Renal cortical epithelial cell (primary cell): ENCODE measurements around the gene VN1R5. TPM values are rescaled to one million over a fixed set of nuclear protein-coding genes. Genes with fewer than 3 reads are reported as not detected.
"Not testable (repeated sequence)": the region's sequence is repeated elsewhere in the genome, so short reads cannot be mapped to it uniquely, and the experiment has no call there.

ENCODE experiments used
- DNase-seq: peaks from one replicate; pipeline ENCODE4 v3.0.0-alpha.2; 2011; ENCODE audit warnings: low read depth
- total RNA-seq: library from RNA; depleted of rRNA; stranded (reverse); fragments of >200 nt; gene quantifications from 2 replicates; pipeline ENCODE4 v1.2.3, GENCODE V29; 2014

VN1R5 gene
- total RNA-seq, 1 donor from 2014 or later = not detected

GRCh38 chr1:247273013-247273412, 17.1 kb downstream of the VN1R5 start:
- peak; percentile 13 for DNase-seq

- peak; percentile 33 for DNase-seq
These were observed 18.9 kb downstream of the VN1R5 start for GRCh38 chr1:247274605-247275256.

GRCh38 chr1:247277191-247277590, 21.3 kb downstream of the VN1R5 start:
- DNase-seq = peak; percentile 68

- DNase-seq = peak; percentile 6
These were observed 25.2 kb downstream of the VN1R5 start for GRCh38 chr1:247281001-247281574.

- no peak for DNase-seq
These were observed 30.3 kb downstream of the VN1R5 start for GRCh38 chr1:247286134-247286670.

GRCh38 chr1:247287460-247287859, 31.6 kb downstream of the VN1R5 start:
- DNase-seq = no peak

GRCh38 chr1:247288341-247288740, 32.5 kb downstream of the VN1R5 start:
- no peak for DNase-seq

GRCh38 chr1:247289274-247289892, 33.5 kb downstream of the VN1R5 start:
- not testable (repeated sequence) for DNase-seq

GRCh38 chr1:247290576-247290975, 34.7 kb downstream of the VN1R5 start:
- no peak for DNase-seq

- no peak for DNase-seq
These were observed 35.3 kb downstream of the VN1R5 start for GRCh38 chr1:247291161-247291560.

GRCh38 chr1:247291833-247292561, 36.1 kb downstream of the VN1R5 start:
- no peak for DNase-seq

- no peak for DNase-seq
These were observed 37.2 kb downstream of the VN1R5 start for GRCh38 chr1:247293047-247293446.

- DNase-seq = peak; percentile 53
These were observed 38.4 kb downstream of the VN1R5 start for GRCh38 chr1:247294282-247294681.

- DNase-seq = no peak
These were observed 39.4 kb downstream of the VN1R5 start for GRCh38 chr1:247295274-247295684.

- no peak for DNase-seq
These were observed 39.9 kb downstream of the VN1R5 start for GRCh38 chr1:247295746-247296145.

GRCh38 chr1:247296599-247297180, 40.8 kb downstream of the VN1R5 start:
- no peak for DNase-seq

GRCh38 chr1:247297263-247298123, 41.6 kb downstream of the VN1R5 start:
- DNase-seq = no peak

- no peak for DNase-seq
These were observed 42.2 kb downstream of the VN1R5 start for GRCh38 chr1:247298124-247298481.

GRCh38 chr1:247298701-247299100, 42.8 kb downstream of the VN1R5 start:
- no peak for DNase-seq

GRCh38 chr1:247299723-247300381, 44.0 kb downstream of the VN1R5 start:
- DNase-seq = no peak
